ENCODE results near the gene GLRX3.

GLRX3 gene

DNA sequence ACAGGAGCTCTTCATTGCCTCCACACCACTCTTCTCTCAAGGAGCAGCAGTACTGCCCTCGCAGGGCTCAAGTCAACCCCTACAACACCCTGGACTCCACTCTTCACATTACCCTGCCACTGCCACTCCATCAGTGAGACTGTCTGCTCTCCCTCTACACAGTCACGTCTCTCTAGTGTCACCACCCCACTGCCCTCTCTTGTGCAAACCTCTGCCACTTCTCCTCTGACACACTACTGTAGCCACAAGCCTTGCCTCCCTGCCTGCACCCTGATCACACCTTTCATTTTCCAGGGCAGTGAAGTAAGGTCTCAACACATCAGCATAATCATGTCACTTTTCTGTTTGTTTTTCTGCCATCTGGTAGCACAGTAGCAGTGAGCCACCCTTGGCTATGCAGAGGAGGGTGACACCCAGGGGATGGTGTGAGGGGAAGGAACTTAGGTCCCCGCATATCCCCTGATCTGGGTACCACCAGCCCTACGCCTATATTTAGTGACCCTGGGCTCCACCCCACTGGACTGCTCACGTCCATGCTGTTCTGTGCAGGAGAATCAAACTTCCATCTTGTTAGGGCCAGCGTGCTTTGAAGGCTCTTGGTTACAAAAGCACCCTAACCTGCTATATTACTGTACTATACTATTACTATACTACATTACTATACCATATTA lies 27.1 kb upstream of the GLRX3 start:
- peak overlapping the region; percentile 84 for H3K9ac ChIP-seq (ENCODE audit: low read length)
- TF ChIP-seq, protein P1, sequence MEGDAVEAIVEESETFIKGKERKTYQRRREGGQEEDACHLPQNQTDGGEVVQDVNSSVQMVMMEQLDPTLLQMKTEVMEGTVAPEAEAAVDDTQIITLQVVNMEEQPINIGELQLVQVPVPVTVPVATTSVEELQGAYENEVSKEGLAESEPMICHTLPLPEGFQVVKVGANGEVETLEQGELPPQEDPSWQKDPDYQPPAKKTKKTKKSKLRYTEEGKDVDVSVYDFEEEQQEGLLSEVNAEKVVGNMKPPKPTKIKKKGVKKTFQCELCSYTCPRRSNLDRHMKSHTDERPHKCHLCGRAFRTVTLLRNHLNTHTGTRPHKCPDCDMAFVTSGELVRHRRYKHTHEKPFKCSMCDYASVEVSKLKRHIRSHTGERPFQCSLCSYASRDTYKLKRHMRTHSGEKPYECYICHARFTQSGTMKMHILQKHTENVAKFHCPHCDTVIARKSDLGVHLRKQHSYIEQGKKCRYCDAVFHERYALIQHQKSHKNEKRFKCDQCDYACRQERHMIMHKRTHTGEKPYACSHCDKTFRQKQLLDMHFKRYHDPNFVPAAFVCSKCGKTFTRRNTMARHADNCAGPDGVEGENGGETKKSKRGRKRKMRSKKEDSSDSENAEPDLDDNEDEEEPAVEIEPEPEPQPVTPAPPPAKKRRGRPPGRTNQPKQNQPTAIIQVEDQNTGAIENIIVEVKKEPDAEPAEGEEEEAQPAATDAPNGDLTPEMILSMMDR (IDR thresholded peaks at IDR 0.05; ENCODE audit: insufficient read depth, low read length, poor library complexity, severe bottlenecking): no peak
- TF ChIP-seq EZH2phosphoT487 (conservative IDR thresholded peaks at IDR 0.05; ENCODE audit: low read length): no peak
- peaks cover 17% of the 10 kb centered on the region; the same call in 1 of the 2 replicates for H3K79me2 ChIP-seq (ENCODE audit: insufficient read depth, low read length)
- no peaks in the 10 kb centered on the region for H3K9me3 ChIP-seq (ENCODE audit: insufficient read depth, low read length)
- H3K9me2 ChIP-seq (replicated peaks; ENCODE audit: insufficient read depth, low read length): no peaks in the 10 kb centered on the region
- peak overlapping the region; percentile 79 for H3K4me3 ChIP-seq (ENCODE audit: insufficient read depth, low read length, poor library complexity, severe bottlenecking)
- H4K20me1 ChIP-seq (ENCODE audit: low read depth, low read length): no peaks in the 10 kb centered on the region; the same call in 1 of the 2 replicates
- H3F3A ChIP-seq (ENCODE audit: insufficient read depth): no peaks in the 10 kb centered on the region
- no peak overlapping the region for H2AFZ ChIP-seq (ENCODE audit: low read depth, low read length, severe bottlenecking)
- H3K27me3 ChIP-seq (ENCODE audit: low read length): no peaks in the 10 kb centered on the region
- H3K27ac ChIP-seq (ENCODE audit: low read depth, low read length): no peak overlapping the region
- H3K4me2 ChIP-seq (ENCODE audit: low read depth, low read length, poor library complexity, severe bottlenecking): peak overlapping the region; percentile 80
- no peaks in the 10 kb centered on the region for H3K36me3 ChIP-seq (ENCODE audit: low read length)

DNA sequence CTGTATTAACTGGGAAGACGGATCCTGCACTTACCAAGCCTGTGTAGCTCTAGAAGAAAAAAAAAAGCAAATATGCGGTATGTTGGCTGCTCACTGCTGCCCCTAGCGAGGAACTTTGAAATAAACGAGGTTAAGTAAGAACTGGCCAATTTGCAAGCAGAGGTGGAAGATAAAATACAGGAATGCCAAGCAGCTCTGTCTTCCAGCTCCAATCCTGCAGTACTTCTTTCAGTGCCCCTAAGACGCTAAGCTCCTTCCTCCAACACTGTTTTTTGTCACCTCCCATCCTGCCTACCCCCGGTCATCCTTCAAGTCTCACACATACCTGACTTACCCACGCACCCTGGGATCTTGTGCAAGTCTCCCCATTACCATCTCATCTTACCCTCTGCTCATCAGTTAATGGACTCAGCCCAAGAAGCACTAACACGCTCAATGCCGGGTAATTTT lies 26.4 kb upstream of the GLRX3 start:
- peak overlapping the region; percentile 80 for H3K4me2 ChIP-seq (ENCODE audit: low read depth, low read length, poor library complexity, severe bottlenecking)
- peak overlapping the region; percentile 79 for H3K4me3 ChIP-seq (ENCODE audit: insufficient read depth, low read length, poor library complexity, severe bottlenecking)
- no peaks in the 10 kb centered on the region for H3K9me3 ChIP-seq (ENCODE audit: insufficient read depth, low read length)
- H4K20me1 ChIP-seq (ENCODE audit: low read depth, low read length): no peaks in the 10 kb centered on the region; the same call in 1 of the 2 replicates
- H3K27me3 ChIP-seq (ENCODE audit: low read length): no peaks in the 10 kb centered on the region
- H3K27ac ChIP-seq (ENCODE audit: low read depth, low read length): peak overlapping the region; percentile 70
- peaks cover 17% of the 10 kb centered on the region; the same call in 1 of the 2 replicates for H3K79me2 ChIP-seq (ENCODE audit: insufficient read depth, low read length)
- H3K9me2 ChIP-seq (replicated peaks; ENCODE audit: insufficient read depth, low read length): no peaks in the 10 kb centered on the region
- H3K36me3 ChIP-seq (ENCODE audit: low read length): no peaks in the 10 kb centered on the region
- no peaks in the 10 kb centered on the region for H3F3A ChIP-seq (ENCODE audit: insufficient read depth)
- peak overlapping the region; percentile 84 for H3K9ac ChIP-seq (ENCODE audit: low read length)
- TF ChIP-seq, protein P1 (IDR thresholded peaks at IDR 0.05; ENCODE audit: insufficient read depth, low read length, poor library complexity, severe bottlenecking): peak; percentile 47
- no peak for TF ChIP-seq EZH2phosphoT487 (conservative IDR thresholded peaks at IDR 0.05; ENCODE audit: low read length)
- peak overlapping the region; percentile 73 for H2AFZ ChIP-seq (ENCODE audit: low read depth, low read length, severe bottlenecking)

DNA sequence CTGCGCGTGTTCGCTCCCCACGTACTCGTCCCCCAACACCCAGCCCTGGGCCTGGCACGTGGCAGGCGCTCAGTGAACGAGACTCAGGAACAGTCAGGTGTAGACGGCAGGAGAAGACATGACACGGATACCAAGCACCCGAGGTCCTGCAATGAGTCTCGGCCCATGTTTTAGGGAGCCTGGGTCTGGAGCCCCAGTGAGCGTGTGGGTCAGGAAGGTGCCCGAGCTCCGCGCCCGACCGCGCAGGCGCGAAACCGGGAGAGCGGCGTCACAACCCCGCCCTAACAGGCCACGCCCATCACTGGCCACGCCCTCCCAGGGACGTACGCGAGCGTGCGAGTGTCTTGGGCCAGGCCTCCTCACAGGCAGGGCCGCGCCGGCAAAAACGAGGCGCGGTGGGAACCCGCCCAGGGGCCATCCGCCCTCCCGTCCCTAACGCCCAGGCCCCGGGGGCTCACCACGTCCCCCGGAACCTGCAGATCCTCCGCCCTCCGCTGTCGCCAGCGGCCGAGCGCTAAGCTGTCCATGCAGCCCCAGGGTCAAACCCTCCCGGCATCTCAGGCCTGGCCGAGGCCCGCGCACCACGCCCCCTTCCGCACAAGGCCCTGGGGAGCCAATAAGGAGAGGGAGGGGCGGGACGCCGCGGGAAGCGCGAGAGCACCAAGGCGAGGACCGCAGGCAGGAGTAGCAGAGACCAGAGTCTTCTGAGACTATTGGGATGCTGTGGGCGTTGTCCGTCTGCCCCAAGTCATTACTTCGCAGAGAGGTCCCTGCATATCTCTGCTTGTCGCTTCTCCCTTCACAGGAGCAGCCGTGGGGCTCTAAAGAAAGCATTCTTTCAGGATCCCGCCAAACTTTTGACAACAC lies 25.7 kb upstream of the GLRX3 start, which contains the start of gene C10orf143:
TSS of gene C10orf143 (minus strand) at position 585 of the 867 bp plus-strand sequence. CDS start at position 527, 58 bp downstream.
- no peaks in the 10 kb centered on the region; the same call in 1 of the 2 replicates for H4K20me1 ChIP-seq (ENCODE audit: low read depth, low read length)
- no peaks in the 10 kb centered on the region for H3K36me3 ChIP-seq (ENCODE audit: low read length)
- H3K27me3 ChIP-seq (ENCODE audit: low read length): no peaks in the 10 kb centered on the region
- peak within 1 kb of the TSS; percentile 80 for H3K4me2 ChIP-seq (ENCODE audit: low read depth, low read length, poor library complexity, severe bottlenecking)
- peak within 1 kb of the TSS; percentile 84 for H3K9ac ChIP-seq (ENCODE audit: low read length)
- peaks cover 17% of the 10 kb centered on the region; the same call in 1 of the 2 replicates for H3K79me2 ChIP-seq (ENCODE audit: insufficient read depth, low read length)
- H3K27ac ChIP-seq (ENCODE audit: low read depth, low read length): peak within 1 kb of the TSS; percentile 70
- H3K4me3 ChIP-seq (ENCODE audit: insufficient read depth, low read length, poor library complexity, severe bottlenecking): peak within 1 kb of the TSS; percentile 79
- peak within 1 kb of the TSS; percentile 73 for H2AFZ ChIP-seq (ENCODE audit: low read depth, low read length, severe bottlenecking)
- no peaks in the 10 kb centered on the region for H3K9me3 ChIP-seq (ENCODE audit: insufficient read depth, low read length)
- no peaks in the 10 kb centered on the region for H3K9me2 ChIP-seq (replicated peaks; ENCODE audit: insufficient read depth, low read length)
- no peak for TF ChIP-seq EZH2phosphoT487 (conservative IDR thresholded peaks at IDR 0.05; ENCODE audit: low read length)
- TF ChIP-seq, protein P1 (IDR thresholded peaks at IDR 0.05; ENCODE audit: insufficient read depth, low read length, poor library complexity, severe bottlenecking): no peak
- H3F3A ChIP-seq (ENCODE audit: insufficient read depth): no peaks in the 10 kb centered on the region
